Measurements from ENCODE around the gene ARHGAP22.

The ARHGAP22 gene

GRCh38 chr10:48454302-48455054 lies 150.4 kb downstream of the ARHGAP22 start:
- DNase-seq (ENCODE audit: low read depth in 1 of 2, low spot score in 1 of 2) = no peak

GRCh38 chr10:48453451-48454301 lies 151.2 kb downstream of the ARHGAP22 start:
- DNase-seq (ENCODE audit: low read depth in 1 of 2, low spot score in 1 of 2) = no peak

- DNase-seq (ENCODE audit: low read depth in 1 of 2, low spot score in 1 of 2) = no peak
Observed at GRCh38 chr10:48452879-48453412, 151.9 kb downstream of the ARHGAP22 start.

- no peak for DNase-seq (ENCODE audit: low read depth in 1 of 2, low spot score in 1 of 2)
Observed at GRCh38 chr10:48451969-48452878, 152.6 kb downstream of the ARHGAP22 start.

- DNase-seq (ENCODE audit: low read depth in 1 of 2, low spot score in 1 of 2) = no peak
Observed at GRCh38 chr10:48450741-48451466, 154.0 kb downstream of the ARHGAP22 start.

GRCh38 chr10:48450233-48450740 lies 154.6 kb downstream of the ARHGAP22 start:
- DNase-seq (ENCODE audit: low read depth in 1 of 2, low spot score in 1 of 2) = no peak

- DNase-seq (ENCODE audit: low read depth in 1 of 2, low spot score in 1 of 2) = no peak
Observed at GRCh38 chr10:48449501-48450232, 155.2 kb downstream of the ARHGAP22 start.

- no peak for DNase-seq (ENCODE audit: low read depth in 1 of 2, low spot score in 1 of 2)
Observed at GRCh38 chr10:48448796-48449195, 156.1 kb downstream of the ARHGAP22 start.

- DNase-seq (ENCODE audit: low read depth in 1 of 2, low spot score in 1 of 2) = no peak
Observed at GRCh38 chr10:48447356-48448215, 157.3 kb downstream of the ARHGAP22 start.

GRCh38 chr10:48446785-48447184 lies 158.1 kb downstream of the ARHGAP22 start:
- DNase-seq (ENCODE audit: low read depth in 1 of 2, low spot score in 1 of 2) = no peak

GRCh38 chr10:48445932-48446331 lies 158.9 kb downstream of the ARHGAP22 start:
- no peak for DNase-seq (ENCODE audit: low read depth in 1 of 2, low spot score in 1 of 2)

GRCh38 chr10:48444861-48445841 lies 159.7 kb downstream of the ARHGAP22 start:
- no peak for DNase-seq (ENCODE audit: low read depth in 1 of 2, low spot score in 1 of 2)

GRCh38 chr10:48444266-48444665 lies 160.6 kb downstream of the ARHGAP22 start:
- DNase-seq (ENCODE audit: low read depth in 1 of 2, low spot score in 1 of 2) = no peak

- DNase-seq (ENCODE audit: low read depth in 1 of 2, low spot score in 1 of 2) = no peak
Observed at GRCh38 chr10:48442809-48443177, 162.1 kb downstream of the ARHGAP22 start.

GRCh38 chr10:48442090-48442808 lies 162.6 kb downstream of the ARHGAP22 start:
- no peak for DNase-seq (ENCODE audit: low read depth in 1 of 2, low spot score in 1 of 2)

GRCh38 chr10:48440771-48441170 lies 164.1 kb downstream of the ARHGAP22 start:
- no peak for DNase-seq (ENCODE audit: low read depth in 1 of 2, low spot score in 1 of 2)

- no peak for DNase-seq (ENCODE audit: low read depth in 1 of 2, low spot score in 1 of 2)
Observed at GRCh38 chr10:48439581-48440041, 165.3 kb downstream of the ARHGAP22 start.

Data from activated T-helper 1 cell treated with anti-CD3 and anti-CD28 coated beads, Interleukin-2, amount 50 U/mL, for 16 hours (primary cell).